KOPT-K1 (cell line): ENCODE measurements around the gene ABCC1.
"Not testable (repeated sequence)": the region's sequence is repeated elsewhere in the genome, so short reads cannot be mapped to it uniquely, and the experiment has no call there.

ENCODE experiments used
- H3K27ac ChIP-seq: fragments of 200-600 bp; sonication (generic); 2 replicates; pipeline ENCODE4 v1.5.1; 2016; ENCODE audit warnings: antibody characterized with exemption, mild to moderate bottlenecking, low read depth, low read length; ENCODE audit not compliant: poor library complexity, severe bottlenecking
- H3K36me3 ChIP-seq: fragments of 200-600 bp; sonication (generic); 2 replicates; pipeline ENCODE4 v1.5.1; 2017; ENCODE audit warnings: antibody characterized with exemption, mild to moderate bottlenecking, low read length, moderate library complexity; ENCODE audit not compliant: insufficient read depth
- H3K9me3 ChIP-seq: fragments of 200-600 bp; sonication (generic); 2 replicates; pipeline ENCODE4 v1.5.1; 2017; ENCODE audit warnings: antibody characterized with exemption, low read length, mild to moderate bottlenecking; ENCODE audit not compliant: insufficient read depth, poor library complexity, severe bottlenecking

Gene ABCC1

GRCh38 chr16:16159662-16160061 lies 210.2 kb downstream of the ABCC1 start:
- Histone ChIP-seq H3K27ac (no peak overlapping the region), H3K9me3 (peaks cover 48% of the 10 kb centered on the region)

GRCh38 chr16:16161319-16161718 lies 211.9 kb downstream of the ABCC1 start:
- no peak overlapping the region for H3K27ac ChIP-seq
- no peaks in the 10 kb centered on the region for H3K36me3 ChIP-seq
- H3K9me3 ChIP-seq, result peaks cover 48% of the 10 kb centered on the region

More at GRCh38 chr16:16159662-16160061, 210.2 kb downstream of the ABCC1 start:
- no peaks in the 10 kb centered on the region for H3K36me3 ChIP-seq

- H3K9me3 ChIP-seq, result peaks cover 48% of the 10 kb centered on the region
- not testable (repeated sequence) for H3K36me3 ChIP-seq, H3K27ac ChIP-seq
Observed at GRCh38 chr16:16161840-16162239, 212.4 kb downstream of the ABCC1 start.

GRCh38 chr16:16162591-16162990 lies 213.2 kb downstream of the ABCC1 start:
- Histone ChIP-seq H3K36me3 (no peaks in the 10 kb centered on the region), H3K27ac (no peak overlapping the region), H3K9me3 (peaks cover 41% of the 10 kb centered on the region)

- H3K36me3 ChIP-seq, result no peaks in the 10 kb centered on the region
- no peak overlapping the region for H3K27ac ChIP-seq
- H3K9me3 ChIP-seq, result peaks cover 36% of the 10 kb centered on the region
Observed at GRCh38 chr16:16163109-16163508, 213.7 kb downstream of the ABCC1 start.

- no peak overlapping the region for H3K27ac ChIP-seq
- H3K36me3 ChIP-seq, result no peaks in the 10 kb centered on the region
- peaks cover 31% of the 10 kb centered on the region for H3K9me3 ChIP-seq
Observed at GRCh38 chr16:16163571-16163970, 214.2 kb downstream of the ABCC1 start.

GRCh38 chr16:16164243-16164642 lies 214.8 kb downstream of the ABCC1 start:
- H3K27ac ChIP-seq, result no peak overlapping the region
- no peaks in the 10 kb centered on the region for H3K36me3 ChIP-seq
- H3K9me3 ChIP-seq, result peaks cover 24% of the 10 kb centered on the region

- Histone ChIP-seq H3K27ac (no peak overlapping the region), H3K36me3 (no peaks in the 10 kb centered on the region), H3K9me3 (peaks cover 8% of the 10 kb centered on the region)
Observed at GRCh38 chr16:16166085-16166484, 216.7 kb downstream of the ABCC1 start.

- Histone ChIP-seq H3K9me3 (no peaks in the 10 kb centered on the region), H3K36me3 (no peaks in the 10 kb centered on the region), H3K27ac (no peak overlapping the region)
Observed at GRCh38 chr16:16166949-16167348, 217.5 kb downstream of the ABCC1 start.

GRCh38 chr16:16167927-16168326 lies 218.5 kb downstream of the ABCC1 start:
- Histone ChIP-seq H3K27ac (no peak overlapping the region), H3K9me3 (no peaks in the 10 kb centered on the region), H3K36me3 (no peaks in the 10 kb centered on the region)

GRCh38 chr16:16168431-16168830 lies 219.0 kb downstream of the ABCC1 start:
- no peak overlapping the region for H3K27ac ChIP-seq
- no peaks in the 10 kb centered on the region for H3K36me3 ChIP-seq
- no peaks in the 10 kb centered on the region for H3K9me3 ChIP-seq

GRCh38 chr16:16169615-16170014 lies 220.2 kb downstream of the ABCC1 start:
- Histone ChIP-seq H3K36me3 (no peaks in the 10 kb centered on the region), H3K9me3 (no peaks in the 10 kb centered on the region), H3K27ac (no peak overlapping the region)

GRCh38 chr16:16171332-16171919 lies 222.0 kb downstream of the ABCC1 start:
- H3K36me3 ChIP-seq, result no peaks in the 10 kb centered on the region
- no peak overlapping the region for H3K27ac ChIP-seq

GRCh38 chr16:16172991-16173390 lies 223.6 kb downstream of the ABCC1 start:
- Histone ChIP-seq H3K9me3 (peaks cover 5% of the 10 kb centered on the region), H3K36me3 (no peaks in the 10 kb centered on the region)

More at GRCh38 chr16:16171332-16171919, 222.0 kb downstream of the ABCC1 start:
- H3K9me3 ChIP-seq, result peaks cover 5% of the 10 kb centered on the region

GRCh38 chr16:16175296-16175695 lies 225.9 kb downstream of the ABCC1 start:
- no peaks in the 10 kb centered on the region for H3K36me3 ChIP-seq
- H3K27ac ChIP-seq, result no peak overlapping the region
- H3K9me3 ChIP-seq, result peaks cover 5% of the 10 kb centered on the region

More at GRCh38 chr16:16172991-16173390, 223.6 kb downstream of the ABCC1 start:
- no peak overlapping the region for H3K27ac ChIP-seq

- Histone ChIP-seq H3K27ac (no peak overlapping the region), H3K36me3 (no peaks in the 10 kb centered on the region), H3K9me3 (peaks cover 5% of the 10 kb centered on the region)
Observed at GRCh38 chr16:16176328-16176727, 226.9 kb downstream of the ABCC1 start.
